Measurements from ENCODE around the gene RAG1.

Gene RAG1

DNA sequence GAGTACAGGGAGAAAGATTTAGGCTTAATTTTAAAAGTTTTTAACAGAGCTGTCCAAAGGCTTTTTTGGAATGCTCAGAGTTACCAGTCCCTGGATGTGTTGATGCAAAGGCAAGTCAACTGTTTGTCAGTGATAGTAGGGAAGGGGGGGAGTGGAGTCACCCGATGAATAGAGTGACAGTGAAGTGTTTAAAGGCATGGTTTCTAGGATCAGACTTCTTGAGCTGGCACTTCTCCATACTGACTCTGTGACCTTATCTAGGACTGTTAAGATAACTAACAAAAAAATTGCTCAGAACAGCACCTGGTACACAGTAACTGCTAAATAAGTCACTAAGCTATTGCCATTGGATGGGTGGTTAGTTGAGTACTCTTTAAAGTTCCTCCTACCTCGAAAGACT, 41.6 kb downstream of the RAG1 start:
- Histone ChIP-seq H2AFZ (ENCODE audit: low read length) (no peak overlapping the region), H3K4me1 (ENCODE audit: insufficient read depth, low read length, severe bottlenecking) (peaks cover 73% of the 10 kb centered on the region), H3K27me3 (ENCODE audit: insufficient read depth, low read length) (no peaks in the 10 kb centered on the region), H3K4me2 (ENCODE audit: low read length) (no peak overlapping the region), H3K27ac (ENCODE audit: low read depth, low read length, poor library complexity, severe bottlenecking) (peak overlapping the region; percentile 48), H3K9me2 (ENCODE audit: low read depth, low read length) (no peaks in the 10 kb centered on the region), H4K20me1 (ENCODE audit: insufficient read depth, low read length) (no peaks in the 10 kb centered on the region), H3K9me3 (ENCODE audit: low read length) (no peaks in the 10 kb centered on the region), H3K4me3 (ENCODE audit: low read depth, low read length, poor library complexity, severe bottlenecking) (no peak overlapping the region), H3K36me3 (ENCODE audit: insufficient read depth, low read length) (no peaks in the 10 kb centered on the region), H3F3A (ENCODE audit: insufficient read depth, low read length) (no peaks in the 10 kb centered on the region), H3K79me2 (ENCODE audit: insufficient read depth, low read length) (no peaks in the 10 kb centered on the region), H3K9ac (ENCODE audit: low read length) (no peak overlapping the region)
- TF ChIP-seq CTCF (IDR thresholded peaks at IDR 0.05; ENCODE audit: low read length) (no peak), EZH2 (IDR thresholded peaks at IDR 0.05; ENCODE audit: borderline replicate concordance, low read length) (no peak)

DNA sequence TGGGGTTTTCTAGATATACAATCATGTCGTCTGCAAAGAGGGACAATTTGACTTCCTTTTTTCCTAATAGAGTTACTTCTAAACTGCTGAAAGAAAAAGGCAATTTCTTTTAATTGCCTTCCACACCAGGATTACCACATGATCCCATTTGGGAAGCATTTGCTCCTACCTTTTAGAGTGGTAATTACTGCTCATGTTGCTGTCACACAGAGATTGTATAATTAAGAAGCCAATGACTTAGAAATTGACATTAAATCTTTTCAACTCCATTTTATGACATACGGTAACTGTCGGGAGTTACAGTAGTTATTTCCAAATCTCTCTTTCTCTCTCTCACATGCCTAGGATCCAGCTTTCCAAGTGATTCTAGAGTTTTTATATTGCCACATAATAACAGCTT, 48.0 kb downstream of the RAG1 start:
- H3K27ac ChIP-seq (ENCODE audit: low read depth, low read length, poor library complexity, severe bottlenecking): peak overlapping the region; percentile 97
- 0 out of 2 replicates have a peak overlapping the region, but pooled peaks have one; percentile 70 for H2AFZ ChIP-seq (ENCODE audit: low read length)
- H3K4me1 ChIP-seq (ENCODE audit: insufficient read depth, low read length, severe bottlenecking): peaks cover 63% of the 10 kb centered on the region
- TF ChIP-seq CTCF (IDR thresholded peaks at IDR 0.05; ENCODE audit: low read length) (no peak), EZH2 (IDR thresholded peaks at IDR 0.05; ENCODE audit: borderline replicate concordance, low read length) (no peak)
- no peak overlapping the region for H3K4me2 ChIP-seq (ENCODE audit: low read length)
- no peaks in the 10 kb centered on the region for H3K27me3 ChIP-seq (ENCODE audit: insufficient read depth, low read length)
- H4K20me1 ChIP-seq (ENCODE audit: insufficient read depth, low read length): no peaks in the 10 kb centered on the region
- H3K79me2 ChIP-seq (ENCODE audit: insufficient read depth, low read length): no peaks in the 10 kb centered on the region
- H3K4me3 ChIP-seq (ENCODE audit: low read depth, low read length, poor library complexity, severe bottlenecking): no peak overlapping the region
- H3K9ac ChIP-seq (ENCODE audit: low read length): no peak overlapping the region
- no peaks in the 10 kb centered on the region for H3F3A ChIP-seq (ENCODE audit: insufficient read depth, low read length)
- no peaks in the 10 kb centered on the region for H3K9me3 ChIP-seq (ENCODE audit: low read length)
- no peaks in the 10 kb centered on the region for H3K36me3 ChIP-seq (ENCODE audit: insufficient read depth, low read length)
- H3K9me2 ChIP-seq (ENCODE audit: low read depth, low read length): no peaks in the 10 kb centered on the region

DNA sequence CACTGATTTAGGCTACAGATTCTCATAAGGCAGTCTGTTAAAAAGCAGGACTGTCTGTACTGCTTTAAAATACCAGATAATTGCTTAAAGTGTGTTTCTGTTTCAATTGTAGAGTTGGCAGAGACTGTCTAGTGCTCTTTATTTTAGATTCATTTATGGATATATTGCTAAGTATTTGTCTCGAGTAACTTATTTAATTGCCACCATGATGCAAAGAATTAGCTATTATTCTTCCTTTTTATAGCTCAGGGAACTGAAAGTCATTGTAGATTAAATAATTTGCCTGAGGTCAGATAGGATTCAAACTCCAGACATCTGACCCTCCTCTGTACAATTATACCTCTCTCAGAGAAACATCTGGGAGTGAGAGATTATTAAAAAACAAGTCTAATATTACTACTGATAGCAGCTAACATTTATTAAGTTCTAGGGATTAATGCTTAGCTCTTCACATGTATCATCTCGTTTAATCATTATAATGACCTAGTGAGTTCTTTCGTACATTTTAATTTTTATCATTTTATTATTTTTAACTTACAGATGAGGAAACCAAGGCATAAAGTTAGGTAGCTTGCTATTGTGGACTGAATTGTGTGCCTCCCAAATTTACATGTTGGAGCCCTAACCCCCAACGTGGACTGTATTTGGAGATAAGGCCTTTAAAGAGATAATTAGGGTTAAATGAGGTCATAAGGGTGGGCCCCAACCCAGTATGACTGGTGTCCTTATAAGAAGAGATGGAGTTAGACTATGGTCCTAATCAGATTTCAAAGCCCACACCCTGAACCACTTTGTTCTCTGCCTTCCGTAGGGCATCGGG, 49.9 kb downstream of the RAG1 start:
- peak overlapping the region; percentile 97 for H3K27ac ChIP-seq (ENCODE audit: low read depth, low read length, poor library complexity, severe bottlenecking)
- no peaks in the 10 kb centered on the region for H3K27me3 ChIP-seq (ENCODE audit: insufficient read depth, low read length)
- no peaks in the 10 kb centered on the region for H3K9me3 ChIP-seq (ENCODE audit: low read length)
- no peaks in the 10 kb centered on the region for H4K20me1 ChIP-seq (ENCODE audit: insufficient read depth, low read length)
- H3K4me2 ChIP-seq (ENCODE audit: low read length): peak overlapping the region; percentile 62; the same call in 1 of the 2 replicates
- H3K79me2 ChIP-seq (ENCODE audit: insufficient read depth, low read length): no peaks in the 10 kb centered on the region
- H3K4me3 ChIP-seq (ENCODE audit: low read depth, low read length, poor library complexity, severe bottlenecking): peak overlapping the region; percentile 2
- no peaks in the 10 kb centered on the region for H3F3A ChIP-seq (ENCODE audit: insufficient read depth, low read length)
- TF ChIP-seq EZH2 (IDR thresholded peaks at IDR 0.05; ENCODE audit: borderline replicate concordance, low read length) (no peak), CTCF (IDR thresholded peaks at IDR 0.05; ENCODE audit: low read length) (no peak)
- H3K4me1 ChIP-seq (ENCODE audit: insufficient read depth, low read length, severe bottlenecking): peaks cover 62% of the 10 kb centered on the region
- H3K9me2 ChIP-seq (ENCODE audit: low read depth, low read length): no peaks in the 10 kb centered on the region
- H3K36me3 ChIP-seq (ENCODE audit: insufficient read depth, low read length): no peaks in the 10 kb centered on the region
- H3K9ac ChIP-seq (ENCODE audit: low read length): peak overlapping the region; percentile 59
- no peak overlapping the region for H2AFZ ChIP-seq (ENCODE audit: low read length)

Data from OCI-LY1 (cell line).